ENCODE results near the gene SLC34A3.

DNA sequence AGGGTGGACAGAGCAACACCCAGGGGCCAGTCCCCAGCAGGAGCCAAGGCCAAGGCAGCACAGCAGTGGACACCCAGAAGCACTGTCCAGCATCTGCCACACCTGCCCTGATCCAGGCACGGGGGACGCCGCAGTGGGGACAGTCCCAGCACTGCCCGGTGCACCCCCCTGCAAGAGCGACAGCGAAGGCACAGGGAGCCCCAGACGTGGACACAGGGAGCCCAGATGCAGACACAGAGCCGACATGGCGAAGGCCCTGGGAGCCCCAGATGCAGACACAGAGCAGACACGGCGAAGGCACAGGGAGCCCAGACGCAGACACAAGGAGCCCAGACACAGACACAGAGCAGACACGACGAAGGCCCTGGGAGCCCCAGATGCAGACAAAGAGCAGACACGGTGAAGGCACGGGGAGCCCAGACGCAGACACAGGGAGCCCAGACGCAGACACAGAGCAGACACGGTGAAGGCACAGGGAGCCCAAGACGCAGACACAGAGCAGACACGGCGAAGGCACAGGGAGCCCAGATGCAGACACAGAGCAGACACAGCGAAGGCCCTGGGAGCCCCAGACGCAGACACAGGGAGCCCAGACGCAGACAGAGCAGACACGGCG lies 46.6 kb upstream of the SLC34A3 start:
- TF ChIP-seq POLR2A (IDR thresholded peaks at IDR 0.05; ENCODE audit: low read depth): no peak
- TF ChIP-seq, protein P1, sequence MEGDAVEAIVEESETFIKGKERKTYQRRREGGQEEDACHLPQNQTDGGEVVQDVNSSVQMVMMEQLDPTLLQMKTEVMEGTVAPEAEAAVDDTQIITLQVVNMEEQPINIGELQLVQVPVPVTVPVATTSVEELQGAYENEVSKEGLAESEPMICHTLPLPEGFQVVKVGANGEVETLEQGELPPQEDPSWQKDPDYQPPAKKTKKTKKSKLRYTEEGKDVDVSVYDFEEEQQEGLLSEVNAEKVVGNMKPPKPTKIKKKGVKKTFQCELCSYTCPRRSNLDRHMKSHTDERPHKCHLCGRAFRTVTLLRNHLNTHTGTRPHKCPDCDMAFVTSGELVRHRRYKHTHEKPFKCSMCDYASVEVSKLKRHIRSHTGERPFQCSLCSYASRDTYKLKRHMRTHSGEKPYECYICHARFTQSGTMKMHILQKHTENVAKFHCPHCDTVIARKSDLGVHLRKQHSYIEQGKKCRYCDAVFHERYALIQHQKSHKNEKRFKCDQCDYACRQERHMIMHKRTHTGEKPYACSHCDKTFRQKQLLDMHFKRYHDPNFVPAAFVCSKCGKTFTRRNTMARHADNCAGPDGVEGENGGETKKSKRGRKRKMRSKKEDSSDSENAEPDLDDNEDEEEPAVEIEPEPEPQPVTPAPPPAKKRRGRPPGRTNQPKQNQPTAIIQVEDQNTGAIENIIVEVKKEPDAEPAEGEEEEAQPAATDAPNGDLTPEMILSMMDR (IDR thresholded peaks at IDR 0.05): no peak
- TF ChIP-seq POLR2AphosphoS5 (IDR thresholded peaks at IDR 0.05): no peak
- no peak for TF ChIP-seq EP300 (IDR thresholded peaks at IDR 0.05)
